Hematopoietic multipotent progenitor cell (in vitro differentiated cells): ENCODE measurements around the gene ARHGAP30. TPM values are rescaled to one million over a fixed set of nuclear protein-coding genes. Genes with fewer than 3 reads are reported as not detected.
A peak's percentile ranks its signal among the peaks of the same experiment; 100 is the strongest.
"Not testable (repeated sequence)": the region's sequence is repeated elsewhere in the genome, so short reads cannot be mapped to it uniquely, and the experiment has no call there.

Experiments
- DNase-seq, 3 donors: peaks; one replicate each; pipeline ENCODE4 v3.0.0-alpha.2; 2011 to 2015; ENCODE audit warnings: low read depth in 2 of 3, low spot score in 2 of 3
- total RNA-seq: library from RNA; depleted of rRNA; stranded (reverse); fragments of >200 nt; gene quantifications from one replicate; pipeline ENCODE4 v1.2.3, GENCODE V29; 2012

The ARHGAP30 gene
- total RNA-seq, 1 donor, result 94.5 TPM

DNA sequence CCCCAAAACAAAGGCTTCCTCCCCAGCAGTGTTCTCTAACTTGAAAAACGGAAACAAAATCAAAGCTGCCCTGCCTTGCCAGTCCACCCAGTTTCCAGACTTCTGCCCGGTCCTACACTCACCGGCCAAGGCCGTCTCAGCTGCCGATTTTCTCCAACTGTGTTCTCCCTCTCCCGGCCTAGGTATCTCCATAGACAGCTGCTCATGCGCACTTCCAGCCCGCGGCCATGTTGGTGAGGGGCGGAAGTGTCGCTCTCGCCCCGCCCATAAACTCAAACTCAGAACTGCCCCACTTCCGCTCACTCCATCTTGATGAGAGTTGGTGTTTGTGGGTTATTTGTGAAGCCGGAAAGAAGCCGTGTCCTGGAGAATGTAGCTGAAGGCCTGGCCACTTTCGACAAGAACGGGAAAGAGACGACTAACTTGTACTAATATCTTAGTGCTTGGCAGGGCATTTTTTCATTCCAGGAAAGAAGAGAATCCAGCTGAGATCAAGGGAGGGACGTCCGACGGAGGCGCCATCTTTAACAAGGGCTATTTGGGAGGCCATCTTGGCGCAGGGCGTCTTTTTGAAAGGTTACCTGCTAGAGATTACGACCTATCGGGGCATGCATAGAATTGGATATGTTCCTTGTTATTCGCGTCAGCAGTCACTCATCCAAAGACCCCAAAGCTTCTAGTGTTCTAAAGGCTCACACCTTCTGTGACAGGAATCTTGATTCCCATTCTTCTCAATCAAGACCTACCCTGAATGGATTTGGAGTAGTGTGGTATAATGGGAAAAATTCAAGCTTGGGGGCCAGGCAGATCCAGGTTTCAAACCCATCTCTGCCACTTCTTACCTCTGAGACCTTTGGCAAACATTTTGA is 23.7 kb downstream of the ARHGAP30 start, which contains the start of gene USF1:
Gene USF1, minus strand, starts transcription at position 242 of the 869 bp plus-strand sequence. CDS start 2,702 bp downstream, outside the sequence.
- peak; percentile 87 to 98 (median 95) for DNase-seq

DNA sequence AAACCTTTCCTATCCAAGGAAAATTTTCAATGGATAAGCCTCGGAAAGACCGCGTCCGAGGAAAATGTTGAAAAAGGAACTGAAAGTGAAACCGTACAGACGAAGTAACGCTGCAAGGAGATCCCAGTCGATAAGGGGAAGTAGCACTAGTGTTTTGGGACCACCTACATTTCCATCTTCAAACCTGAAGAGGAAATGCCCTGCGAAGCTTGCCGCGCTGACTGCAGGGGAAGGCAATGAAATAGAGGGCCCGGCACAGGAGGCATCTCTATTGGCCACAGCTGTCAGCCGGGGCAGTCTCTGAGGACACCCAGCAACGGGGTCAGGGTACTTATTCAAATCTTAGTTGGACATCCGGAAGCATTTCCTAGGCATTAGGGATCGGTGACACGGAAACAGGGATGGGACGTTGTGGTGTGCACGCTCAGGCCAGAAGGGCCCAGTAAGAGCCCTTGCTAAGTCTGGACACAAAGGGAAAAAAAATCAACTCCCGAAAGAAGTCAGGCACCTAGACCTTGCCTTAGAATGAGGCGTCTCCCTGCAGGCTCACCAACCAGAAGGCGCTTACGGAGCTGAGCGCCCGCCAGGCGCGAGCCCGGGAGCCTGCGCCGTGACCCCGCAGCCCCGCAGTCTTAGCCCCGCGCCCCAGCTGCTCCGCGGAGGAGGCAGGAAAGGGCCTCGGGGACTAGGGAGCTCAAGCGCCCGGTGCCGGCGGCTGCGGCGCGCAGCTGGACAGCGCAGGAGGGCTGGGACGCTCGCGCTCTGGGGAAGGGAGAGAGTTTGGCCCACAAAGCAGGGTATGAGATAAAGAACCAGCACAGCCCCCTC is 24.6 kb downstream of the ARHGAP30 start:
- DNase-seq, result peak in 2 of 3 donors; percentile 84 to 91

DNA sequence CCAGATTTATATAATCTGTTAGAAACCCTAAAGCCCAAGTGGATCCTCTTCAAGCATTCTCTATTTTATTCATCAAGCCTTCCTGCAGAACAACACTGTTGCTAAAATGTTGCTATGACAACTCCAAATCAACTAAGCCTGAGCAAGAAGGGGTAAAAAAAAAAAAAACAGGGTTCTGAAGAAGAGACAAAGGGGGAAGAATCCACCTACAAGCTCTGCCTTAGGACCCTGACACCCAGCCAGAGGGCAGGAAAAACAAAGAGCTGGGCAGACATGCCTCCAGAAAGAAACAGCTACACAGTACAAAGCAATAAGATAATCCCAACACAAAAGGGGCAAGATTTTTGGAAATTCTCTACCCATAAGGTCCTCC is 25.2 kb downstream of the ARHGAP30 start:
- DNase-seq, result no peak

DNA sequence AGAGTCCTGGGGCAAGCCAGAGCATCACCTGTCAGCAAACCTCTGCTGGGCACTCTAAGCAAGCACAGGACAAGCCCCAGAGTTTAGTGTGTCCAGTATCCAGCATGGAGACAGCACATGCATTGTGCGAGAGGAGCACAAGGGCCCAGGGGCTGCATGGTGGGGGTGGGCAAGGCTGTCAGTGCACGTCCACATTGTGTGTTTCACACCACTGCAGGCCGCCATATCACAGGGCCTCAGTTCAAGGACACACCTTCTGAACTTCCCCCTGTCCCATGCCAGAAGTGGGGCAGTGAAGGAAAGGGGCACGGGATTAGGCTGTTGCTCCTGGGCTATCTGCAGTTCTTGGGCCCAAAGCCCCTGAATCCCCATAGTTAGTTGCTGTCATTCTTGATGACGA is 30.1 kb downstream of the ARHGAP30 start:
- DNase-seq, result no peak

DNA sequence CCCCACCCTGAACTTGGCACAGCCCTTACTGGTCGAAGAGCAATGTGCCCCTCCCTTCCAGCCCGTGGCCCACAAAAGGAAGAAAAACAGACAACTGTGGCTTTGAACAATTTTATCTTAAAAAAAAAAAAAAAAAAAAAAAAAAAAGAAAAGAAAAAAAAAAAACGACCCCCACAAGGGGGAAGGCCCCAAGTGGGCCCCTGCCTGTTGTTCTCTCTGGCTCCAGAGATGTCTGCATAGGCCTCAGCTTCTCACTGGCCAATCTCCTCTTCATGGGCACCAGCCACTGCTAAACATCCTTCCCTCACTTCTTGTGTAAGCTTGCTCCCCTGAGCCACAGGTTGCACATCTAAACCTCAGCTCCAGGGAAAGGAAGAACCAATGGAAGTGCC is 30.5 kb downstream of the ARHGAP30 start:
- DNase-seq, result no peak

DNA sequence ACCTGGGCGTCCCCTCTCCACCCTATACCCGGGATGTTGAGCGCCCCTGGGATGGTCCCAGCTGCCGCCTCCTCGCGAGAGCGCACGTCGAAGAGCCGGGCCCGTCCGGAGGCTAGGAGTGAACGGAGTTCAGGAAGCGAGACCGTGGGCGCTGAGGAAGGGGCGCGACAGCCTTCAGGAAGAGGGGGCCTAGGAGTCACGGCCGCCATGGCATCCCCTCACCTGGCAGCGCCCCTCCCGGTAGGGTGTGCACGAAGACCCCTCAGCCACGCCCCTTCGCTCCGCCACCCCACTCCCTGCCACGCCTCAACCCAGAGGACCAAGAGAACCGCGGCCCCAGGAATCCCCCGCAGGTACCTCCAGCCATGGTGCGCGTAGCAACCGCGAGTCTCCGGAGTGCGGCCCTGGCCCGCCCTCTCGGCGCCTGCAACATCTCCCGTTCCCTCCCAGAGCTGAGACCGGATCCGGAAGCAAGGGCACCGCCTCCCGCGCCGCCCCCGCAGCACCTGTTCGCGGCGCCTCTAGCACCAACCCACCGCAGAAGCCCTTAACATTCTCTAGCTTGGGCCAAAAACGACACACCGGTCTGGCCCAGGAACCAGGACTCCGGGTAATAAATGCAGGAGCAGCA is 31.1 kb downstream of the ARHGAP30 start, which contains the start of gene TSTD1:
Gene TSTD1, minus strand, starts transcription at position 442 of the 631 bp plus-strand sequence. Its CDS starts 75 bp downstream, at position 367.
- DNase-seq, result peak; percentile 74 to 87 (median 84)

DNA sequence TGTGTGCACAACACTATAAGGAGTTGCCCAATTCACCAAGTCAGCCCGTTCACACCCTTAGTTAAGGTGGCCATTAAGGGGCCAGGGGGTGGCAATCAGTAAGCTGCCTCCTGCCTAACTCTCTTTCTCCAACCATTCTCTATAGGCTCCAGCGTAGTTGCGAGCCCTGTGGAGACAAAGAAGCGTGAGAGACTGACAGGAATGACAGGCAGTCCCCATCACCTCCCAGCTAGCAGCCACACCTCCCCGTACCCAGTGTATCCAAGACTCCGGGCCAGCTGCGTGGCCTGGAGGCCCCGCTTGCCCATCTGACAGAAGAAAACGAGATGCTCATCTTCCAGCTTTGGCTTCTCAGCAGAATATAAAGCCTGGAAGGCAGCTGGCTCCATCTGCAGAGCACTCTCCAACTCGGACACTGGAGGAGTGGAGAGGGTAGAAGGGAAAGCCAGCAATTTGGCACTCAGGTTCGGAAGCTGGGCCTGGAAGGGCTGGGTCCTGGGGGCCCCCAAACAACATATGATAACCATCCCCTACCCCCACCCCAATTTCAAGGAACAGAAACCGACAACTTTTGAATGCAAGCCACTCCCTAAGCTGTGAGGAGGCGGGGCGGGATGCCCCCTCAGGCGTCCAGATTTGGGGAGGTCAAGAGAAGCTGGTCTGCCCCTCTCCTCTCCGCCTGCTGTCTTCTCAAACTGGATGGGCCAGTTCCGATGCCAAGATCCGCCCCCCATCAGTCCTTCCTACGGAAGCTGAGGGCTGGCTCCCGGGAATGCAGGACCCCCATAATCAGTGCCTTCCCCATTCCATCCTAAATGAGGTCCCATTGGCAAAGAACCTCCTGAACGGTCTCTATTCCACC is 31.8 kb downstream of the ARHGAP30 start:
- DNase-seq, result no peak

DNA sequence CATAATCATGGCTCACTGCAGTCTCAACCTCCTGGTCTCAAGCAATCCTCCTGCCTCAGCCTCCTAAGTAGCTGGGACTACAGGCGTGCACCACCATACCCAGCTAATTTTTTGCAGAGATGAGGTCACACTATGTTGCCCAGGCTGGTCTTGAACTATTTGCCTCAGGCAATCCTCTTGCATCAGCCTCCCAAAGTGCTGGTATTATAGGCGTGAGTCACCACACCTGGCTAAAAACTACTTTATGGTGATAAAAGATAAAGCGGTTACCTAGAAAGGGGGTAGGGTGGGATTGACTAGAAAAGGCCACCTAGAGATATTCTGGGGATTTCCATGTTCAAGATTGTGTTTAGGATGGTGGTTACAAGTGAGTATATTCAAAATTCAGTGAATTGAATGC is 35.9 kb downstream of the ARHGAP30 start:
- DNase-seq, result no peak

DNA sequence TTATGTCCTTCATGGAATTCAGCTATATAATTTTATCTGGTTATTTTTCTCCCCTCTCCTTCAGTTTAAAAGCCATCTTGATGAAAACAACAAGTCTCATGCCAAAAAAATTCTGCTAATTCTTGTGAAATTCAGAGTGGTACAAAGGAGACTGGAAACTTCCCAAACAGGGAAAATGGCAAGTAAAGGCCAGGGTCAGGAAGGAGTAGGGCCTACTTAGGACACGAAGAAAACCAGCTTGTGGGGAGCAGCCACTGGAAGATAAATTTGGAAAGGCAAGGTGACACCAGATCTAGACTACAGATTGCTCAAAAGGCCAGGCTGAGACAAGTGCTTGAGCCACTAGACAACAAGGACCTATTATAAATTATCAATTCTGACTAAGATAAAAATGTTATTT is 37.3 kb downstream of the ARHGAP30 start:
- no peak for DNase-seq

DNA sequence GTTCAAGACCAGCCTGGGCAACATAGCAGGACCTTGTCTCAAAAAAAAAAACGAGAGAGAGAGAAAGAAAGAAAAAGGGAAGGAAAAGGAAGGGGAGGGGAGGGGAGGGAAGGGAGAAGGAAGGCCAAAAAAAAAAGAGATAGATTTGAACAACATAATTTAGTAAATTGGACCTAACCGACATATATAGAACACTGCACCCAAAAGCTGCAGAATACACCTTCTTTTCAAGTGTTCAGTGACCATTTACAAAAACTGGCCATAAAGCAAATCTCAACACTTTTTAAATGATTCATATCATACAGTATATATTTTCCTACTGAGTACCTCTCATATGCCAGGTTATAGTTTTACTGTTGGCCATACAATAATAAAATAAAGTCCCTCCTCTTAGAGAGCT is 37.8 kb downstream of the ARHGAP30 start:
- no peak for DNase-seq

DNA sequence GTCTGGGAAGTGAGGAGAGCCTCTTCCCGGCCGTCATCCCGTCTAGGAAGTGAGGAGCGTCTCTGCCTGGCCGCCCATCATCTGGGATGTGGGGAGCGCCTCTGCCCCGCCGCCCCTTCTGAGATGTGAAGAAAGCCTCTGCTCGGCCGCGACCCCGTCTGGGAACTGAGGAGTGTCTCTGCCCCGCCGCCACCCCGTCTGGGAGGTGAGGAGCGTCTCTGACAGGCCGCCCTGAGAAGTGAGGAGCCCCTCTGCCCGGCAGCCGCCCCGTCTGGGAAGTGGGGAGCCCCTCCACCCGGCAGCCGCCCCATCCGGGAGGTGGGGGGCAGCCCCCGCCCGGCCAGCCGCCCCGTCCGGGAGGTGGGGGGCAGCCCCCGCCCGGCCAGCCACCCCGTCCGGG is 40.2 kb downstream of the ARHGAP30 start:
- DNase-seq, result not testable (repeated sequence)

DNA sequence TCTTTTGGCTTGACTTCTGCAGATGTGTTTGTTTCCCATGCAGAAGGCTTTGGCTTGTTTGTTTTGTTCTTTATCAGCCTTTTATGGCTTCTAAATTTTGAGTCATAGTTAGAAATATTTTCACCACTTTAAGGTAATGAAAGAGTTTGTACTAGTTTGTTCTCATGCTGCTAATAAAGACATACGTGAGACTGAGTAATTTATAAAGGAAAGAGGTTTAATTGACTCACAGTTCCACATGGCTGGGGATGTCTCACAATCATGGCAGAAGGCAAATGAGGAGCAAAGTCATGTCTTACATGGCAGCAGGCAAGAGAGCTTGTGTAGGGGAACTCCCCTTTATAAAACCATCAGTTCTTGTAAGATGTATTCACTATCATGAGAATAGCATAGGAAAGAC is 42.7 kb downstream of the ARHGAP30 start:
- not testable (repeated sequence) for DNase-seq

DNA sequence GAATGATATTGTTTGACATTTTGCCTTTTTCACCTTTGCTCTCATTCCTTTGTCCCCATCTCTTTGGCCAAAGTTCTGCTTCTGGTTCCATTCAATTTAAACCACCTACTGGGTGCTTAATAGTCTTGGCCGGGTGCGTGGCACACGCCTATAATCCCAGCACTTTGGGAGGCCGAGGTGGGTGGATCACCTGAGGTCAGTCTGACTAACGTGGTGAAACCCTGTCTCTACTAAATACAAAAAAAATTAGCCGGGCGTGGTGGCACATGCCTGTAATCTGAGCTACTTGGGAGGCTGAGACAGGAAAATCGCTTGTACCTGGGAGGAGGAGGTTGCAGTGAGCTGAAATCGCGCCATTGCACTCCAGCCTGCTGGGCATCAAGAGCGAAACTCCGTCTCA is 47.3 kb downstream of the ARHGAP30 start:
- DNase-seq, result not testable (repeated sequence)

DNA sequence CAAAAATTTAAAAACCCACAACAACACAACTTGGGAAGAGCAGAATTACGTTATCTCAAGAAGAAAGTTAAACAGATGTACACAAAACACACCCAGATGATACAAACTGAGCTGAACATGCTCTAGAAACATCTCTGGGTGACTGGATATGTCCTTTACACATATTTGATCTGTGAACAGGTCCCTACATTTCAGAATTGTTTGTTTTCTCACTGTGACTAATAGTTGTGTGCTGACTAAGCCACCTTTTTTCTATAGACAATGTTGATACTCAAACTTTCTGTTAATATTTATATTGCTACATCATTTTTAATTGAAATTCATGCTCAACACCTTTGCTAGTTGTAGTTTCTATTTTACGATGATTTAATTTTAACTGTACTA is 47.7 kb downstream of the ARHGAP30 start:
- no peak for DNase-seq

DNA sequence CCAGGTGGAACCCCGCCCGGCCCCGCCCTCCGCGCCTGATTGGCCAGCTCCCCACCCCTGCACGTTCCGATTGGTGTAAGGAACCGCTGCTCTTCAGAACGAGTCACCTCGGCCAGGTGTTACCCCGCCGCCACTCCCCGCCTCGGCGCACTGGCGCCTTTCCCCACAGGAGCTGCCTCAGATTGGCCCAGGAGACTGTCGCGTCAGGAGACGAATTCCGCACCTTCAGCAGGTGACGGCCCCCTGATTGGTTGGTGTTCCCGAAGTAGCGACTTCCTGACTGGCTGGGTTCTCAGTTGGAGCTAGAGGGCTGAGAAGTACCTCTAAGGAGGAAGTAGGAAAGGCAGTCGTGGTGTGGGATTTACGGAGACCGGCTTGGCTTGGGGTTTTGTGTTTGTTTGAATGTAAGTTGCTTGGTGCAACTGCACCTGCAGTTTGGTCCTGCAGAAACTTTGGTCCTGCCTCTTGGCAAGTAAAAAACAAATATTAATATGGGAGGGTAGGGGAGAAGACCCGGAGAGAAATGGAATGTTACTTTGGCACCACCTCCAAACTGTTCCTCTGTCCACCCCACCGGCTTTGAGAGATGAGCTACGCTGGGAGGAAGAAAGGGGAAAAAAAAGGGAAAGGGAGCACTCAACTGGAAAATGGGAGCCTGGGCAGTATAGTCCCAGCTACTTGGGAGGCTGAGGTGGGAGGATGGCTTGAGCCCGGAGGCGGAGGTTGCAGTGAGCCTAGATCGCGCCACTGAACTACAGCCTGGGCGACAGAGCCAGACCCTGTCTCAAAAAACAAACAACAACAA is 48.3 kb downstream of the ARHGAP30 start:
- DNase-seq, result peak; percentile 73 to 85 (median 84)

DNA sequence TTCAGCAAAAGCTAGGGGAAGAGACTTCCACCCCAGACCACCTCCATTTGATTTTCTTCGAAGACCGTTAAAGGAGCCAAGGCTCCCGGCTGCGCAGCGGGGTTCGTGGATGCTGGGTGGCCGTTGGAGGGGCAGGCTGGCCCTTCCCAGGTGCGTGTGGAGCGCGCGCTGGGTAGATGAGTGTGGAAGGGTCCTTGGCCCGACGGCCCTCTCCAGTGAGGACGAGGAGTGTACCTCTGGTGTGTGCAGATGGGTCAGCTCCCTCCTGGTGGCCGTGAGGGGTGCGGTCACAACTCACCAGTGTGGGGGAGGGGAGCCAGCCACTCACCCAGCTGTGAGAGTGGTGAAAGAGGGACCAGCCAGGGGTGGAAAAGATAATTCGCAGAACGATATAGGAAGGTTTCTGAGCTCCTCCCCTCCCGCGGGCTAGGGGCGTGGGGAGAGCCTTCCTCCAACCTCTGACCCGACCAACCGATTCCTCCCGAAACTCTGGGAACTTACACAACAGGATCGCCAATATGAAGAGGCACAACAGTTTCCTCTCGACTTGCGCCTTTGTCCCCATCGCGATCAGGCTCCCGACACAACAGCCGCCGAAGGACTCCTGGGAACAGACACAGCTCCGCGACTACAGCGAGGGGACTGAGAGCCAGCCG is 49.1 kb downstream of the ARHGAP30 start, which contains the start of gene F11R:
Gene F11R, minus strand, starts transcription at position 644 of the 656 bp plus-strand sequence. Its CDS starts 79 bp downstream, at position 565.
- DNase-seq, result peak in 2 of 3 donors; percentile 59 to 74

DNA sequence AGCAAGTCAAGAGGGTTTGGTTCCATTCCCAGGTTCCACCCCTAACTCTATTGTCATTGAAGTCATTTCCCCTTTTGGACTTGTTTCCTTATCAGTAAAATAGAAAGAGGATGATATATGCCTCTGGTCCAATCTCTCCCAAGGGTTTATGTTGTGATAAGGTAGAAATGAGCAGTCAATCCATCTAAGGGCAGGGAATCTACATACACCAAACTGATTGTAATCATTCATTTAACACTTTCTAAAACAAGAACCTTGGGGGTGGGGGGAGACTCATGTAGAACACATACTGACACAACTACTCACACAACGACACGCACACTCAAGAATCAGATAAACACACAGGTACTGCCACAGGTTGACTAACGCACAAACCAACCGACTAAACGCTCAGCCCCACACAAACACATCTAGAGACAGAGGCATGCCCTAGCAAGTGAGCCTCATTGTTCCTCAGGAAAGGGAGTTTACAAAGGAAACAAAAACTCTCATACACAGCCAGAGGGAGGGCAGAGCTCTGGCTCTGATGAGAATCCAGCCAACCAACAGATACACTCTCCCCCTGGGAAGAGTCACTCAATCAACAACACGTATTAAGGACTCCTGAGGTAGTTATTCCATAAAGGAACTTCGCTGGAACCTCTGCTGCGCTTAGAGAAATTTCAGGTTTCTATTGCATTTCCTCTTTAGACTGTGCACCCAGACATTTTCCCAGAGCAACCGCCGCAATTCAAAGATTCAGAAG is 49.8 kb downstream of the ARHGAP30 start:
- no peak for DNase-seq
